Astrocyte (in vitro differentiated cells and primary cell): ENCODE data around the gene OXGR1.

Experiments
- CTCF ChIP-seq: IDR thresholded peaks from 2 replicates; pipeline ENCODE4 v1.5.1; 2011; ENCODE audit warnings: low read depth, mild to moderate bottlenecking, inconsistent platforms, low read length, moderate library complexity; ENCODE audit not compliant: insufficient read depth
- EZH2 ChIP-seq: IDR thresholded peaks from 2 replicates; pipeline ENCODE4 v1.6.1; 2012; ENCODE audit warnings: mild to moderate bottlenecking, low read length, inconsistent platforms; ENCODE audit not compliant: insufficient read depth

- no peak for TF ChIP-seq CTCF
- TF ChIP-seq EZH2 = no peak
Measured at GRCh38 chr13:97021241-97021640, 27.0 kb upstream of the OXGR1 start.
